NCI-H526 treated with DMSO at 0.1 percent for 48 hours (cell line): Measurements from ENCODE around the gene CSF1.

ENCODE experiments used
- DNase-seq: peaks from one replicate; lab custom pipeline; 2025; lab: John Stamatoyannopoulos, UW

The CSF1 gene

DNA sequence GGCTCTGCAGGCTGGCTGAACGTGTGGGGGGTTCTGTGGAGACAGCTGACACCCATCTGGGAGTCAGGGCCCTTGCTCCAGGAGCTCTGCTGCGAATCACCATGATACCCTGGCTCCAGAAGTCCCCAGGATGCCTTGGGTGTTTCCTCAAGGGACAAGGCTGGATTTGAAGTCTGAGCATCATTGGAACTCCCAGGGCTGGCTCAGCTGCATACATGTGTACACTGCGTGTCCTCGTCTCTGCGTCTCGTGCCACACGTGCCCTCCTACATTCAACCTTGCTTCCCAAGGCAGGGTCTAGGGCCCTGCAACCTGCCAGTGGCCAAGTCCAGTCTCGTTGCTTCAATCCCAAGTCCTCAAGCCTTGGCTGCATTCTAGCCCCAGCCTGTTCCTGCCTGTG, 11.7 kb downstream of the CSF1 start:
- DNase-seq = no peak

DNA sequence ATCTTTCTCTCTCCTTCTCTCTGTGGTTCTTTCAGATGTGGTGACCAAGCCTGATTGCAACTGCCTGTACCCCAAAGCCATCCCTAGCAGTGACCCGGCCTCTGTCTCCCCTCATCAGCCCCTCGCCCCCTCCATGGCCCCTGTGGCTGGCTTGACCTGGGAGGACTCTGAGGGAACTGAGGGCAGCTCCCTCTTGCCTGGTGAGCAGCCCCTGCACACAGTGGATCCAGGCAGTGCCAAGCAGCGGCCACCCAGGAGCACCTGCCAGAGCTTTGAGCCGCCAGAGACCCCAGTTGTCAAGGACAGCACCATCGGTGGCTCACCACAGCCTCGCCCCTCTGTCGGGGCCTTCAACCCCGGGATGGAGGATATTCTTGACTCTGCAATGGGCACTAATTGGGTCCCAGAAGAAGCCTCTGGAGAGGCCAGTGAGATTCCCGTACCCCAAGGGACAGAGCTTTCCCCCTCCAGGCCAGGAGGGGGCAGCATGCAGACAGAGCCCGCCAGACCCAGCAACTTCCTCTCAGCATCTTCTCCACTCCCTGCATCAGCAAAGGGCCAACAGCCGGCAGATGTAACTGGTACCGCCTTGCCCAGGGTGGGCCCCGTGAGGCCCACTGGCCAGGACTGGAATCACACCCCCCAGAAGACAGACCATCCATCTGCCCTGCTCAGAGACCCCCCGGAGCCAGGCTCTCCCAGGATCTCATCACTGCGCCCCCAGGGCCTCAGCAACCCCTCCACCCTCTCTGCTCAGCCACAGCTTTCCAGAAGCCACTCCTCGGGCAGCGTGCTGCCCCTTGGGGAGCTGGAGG, 12.7 kb downstream of the CSF1 start:
- DNase-seq = no peak

DNA sequence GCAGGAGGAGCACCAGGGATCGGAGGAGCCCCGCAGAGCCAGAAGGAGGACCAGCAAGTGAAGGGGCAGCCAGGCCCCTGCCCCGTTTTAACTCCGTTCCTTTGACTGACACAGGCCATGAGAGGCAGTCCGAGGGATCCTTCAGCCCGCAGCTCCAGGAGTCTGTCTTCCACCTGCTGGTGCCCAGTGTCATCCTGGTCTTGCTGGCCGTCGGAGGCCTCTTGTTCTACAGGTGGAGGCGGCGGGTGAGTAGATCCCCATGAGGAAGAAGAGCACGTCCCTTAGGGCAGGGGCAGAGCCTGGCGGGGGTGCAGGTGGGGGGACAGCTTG, 13.3 kb downstream of the CSF1 start:
- no peak for DNase-seq

DNA sequence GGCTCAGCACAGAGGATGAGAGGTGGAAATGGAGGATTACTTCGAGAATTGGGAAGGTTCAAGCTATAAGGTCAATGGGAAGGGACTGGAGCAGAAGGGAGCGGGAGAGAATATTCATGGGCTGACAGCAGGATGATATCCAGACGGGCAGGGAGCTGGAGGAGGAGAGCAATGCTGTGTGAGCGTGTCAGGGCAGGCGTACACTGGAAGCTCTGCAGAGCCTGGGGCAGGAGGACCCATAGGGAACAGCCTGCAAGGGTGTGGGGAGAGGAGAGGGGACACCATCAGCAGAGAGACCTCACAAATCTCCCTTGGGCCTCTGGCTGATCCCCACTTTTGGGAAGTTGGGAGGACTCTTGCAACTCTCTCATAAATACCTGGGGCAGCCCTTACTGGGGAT, 13.7 kb downstream of the CSF1 start:
- DNase-seq = no peak

DNA sequence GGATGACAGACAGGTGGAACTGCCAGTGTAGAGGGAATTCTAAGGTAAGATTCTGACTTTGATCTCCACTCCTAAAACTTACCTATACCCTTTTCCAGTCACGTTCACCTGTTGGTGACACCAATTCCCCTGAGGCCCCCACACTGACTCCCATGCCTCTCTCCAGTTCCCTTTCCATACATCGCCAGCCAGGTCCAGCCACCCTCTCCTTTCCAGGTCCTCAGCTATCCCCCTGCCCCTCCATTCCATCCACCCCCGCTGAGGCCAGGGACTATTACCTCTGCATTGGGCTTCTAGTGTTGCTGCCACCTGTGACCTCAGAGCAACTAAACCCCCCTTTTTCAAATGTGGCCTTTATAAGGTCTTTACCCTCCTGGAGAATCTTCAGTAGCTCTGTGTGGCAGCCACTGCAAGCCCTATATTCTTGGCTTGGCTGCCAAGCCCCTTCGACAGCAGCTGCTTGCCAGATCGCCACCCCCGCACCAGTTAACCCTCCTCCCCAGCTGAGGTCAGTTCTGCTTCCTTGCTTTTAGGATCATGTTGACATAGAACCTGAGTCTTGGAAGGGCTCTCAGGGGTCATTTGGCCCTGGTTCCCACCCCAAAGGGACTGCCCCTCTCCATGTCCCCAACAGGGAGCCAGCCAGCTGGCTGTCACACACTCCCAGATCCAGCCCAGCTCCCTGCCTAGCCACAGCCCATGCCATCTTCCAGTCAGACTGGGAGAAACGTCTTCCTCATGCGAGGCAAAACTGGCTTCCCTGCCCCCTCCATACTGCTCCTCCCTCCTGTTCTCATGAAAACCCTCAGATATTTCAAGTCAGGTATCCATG, 14.7 kb downstream of the CSF1 start:
- DNase-seq = no peak

DNA sequence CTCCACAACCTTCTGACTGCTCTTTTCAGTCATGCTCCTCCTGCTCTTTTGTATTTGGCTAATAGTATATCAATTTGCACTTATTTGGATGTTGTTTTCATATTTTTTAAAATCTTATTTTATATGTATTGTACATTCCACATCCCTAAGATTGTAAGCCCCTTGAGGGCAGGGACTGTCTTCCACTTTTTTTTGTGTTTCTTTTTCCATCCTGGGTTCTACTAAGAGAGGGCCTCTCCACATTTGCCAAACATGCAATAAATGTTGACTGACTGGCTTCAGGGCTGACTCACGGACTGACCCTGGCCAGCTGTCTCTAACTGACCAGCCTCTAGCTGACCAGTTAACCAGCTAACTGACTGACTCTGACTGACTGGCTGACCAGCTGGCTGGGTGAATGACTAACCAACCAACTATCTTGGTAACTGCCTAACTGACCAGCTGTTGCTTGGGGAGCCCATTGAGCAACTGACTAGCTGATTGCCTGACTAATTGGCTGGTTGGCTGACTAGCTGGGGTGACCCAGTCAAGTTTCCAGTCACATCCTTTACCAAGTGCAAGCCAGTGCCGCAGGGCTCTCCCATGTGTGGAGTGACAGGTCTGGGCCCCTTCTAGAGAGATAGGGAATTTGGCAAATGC, 16.1 kb downstream of the CSF1 start:
- DNase-seq = no peak

DNA sequence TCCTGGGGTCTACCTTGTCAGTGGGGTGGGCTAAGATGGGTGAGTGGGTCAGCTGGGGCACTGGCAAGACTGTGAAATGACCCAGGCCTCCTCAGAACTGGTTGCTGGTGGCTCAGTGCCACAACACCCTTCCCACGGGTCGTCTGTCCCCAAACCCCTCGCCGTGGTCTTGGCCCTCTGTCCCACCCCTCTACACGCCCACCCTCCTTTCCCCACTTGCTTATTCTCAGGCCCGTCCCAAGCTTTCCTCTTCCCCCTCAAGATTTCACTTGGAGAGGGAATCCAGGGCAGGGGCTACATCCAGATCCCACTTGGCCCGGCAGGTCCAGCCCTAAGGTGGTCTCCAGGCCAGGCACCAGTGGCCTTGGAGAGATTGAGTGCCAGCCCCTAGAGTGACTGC, 16.7 kb downstream of the CSF1 start:
- DNase-seq = no peak

DNA sequence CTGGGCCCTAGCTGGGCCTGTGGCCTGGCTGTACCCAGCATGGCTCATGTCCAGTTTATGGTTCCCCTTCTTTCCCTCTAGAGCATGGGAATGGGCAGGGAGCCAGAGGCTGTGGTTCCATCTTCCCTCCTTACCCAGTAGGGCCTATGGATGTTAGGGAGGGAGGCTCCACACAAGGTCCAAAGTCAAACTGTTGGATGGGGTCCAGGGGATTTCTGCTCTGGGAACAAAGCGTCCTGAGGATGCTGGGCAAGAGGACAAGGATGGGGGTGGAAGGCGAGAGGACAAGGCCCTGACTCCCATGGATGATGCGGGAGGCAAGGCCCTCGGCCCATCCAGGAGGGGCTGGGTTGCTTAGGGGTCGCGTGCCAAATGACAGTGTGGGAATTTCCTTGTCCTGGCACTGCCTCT, 17.3 kb downstream of the CSF1 start:
- DNase-seq = no peak

DNA sequence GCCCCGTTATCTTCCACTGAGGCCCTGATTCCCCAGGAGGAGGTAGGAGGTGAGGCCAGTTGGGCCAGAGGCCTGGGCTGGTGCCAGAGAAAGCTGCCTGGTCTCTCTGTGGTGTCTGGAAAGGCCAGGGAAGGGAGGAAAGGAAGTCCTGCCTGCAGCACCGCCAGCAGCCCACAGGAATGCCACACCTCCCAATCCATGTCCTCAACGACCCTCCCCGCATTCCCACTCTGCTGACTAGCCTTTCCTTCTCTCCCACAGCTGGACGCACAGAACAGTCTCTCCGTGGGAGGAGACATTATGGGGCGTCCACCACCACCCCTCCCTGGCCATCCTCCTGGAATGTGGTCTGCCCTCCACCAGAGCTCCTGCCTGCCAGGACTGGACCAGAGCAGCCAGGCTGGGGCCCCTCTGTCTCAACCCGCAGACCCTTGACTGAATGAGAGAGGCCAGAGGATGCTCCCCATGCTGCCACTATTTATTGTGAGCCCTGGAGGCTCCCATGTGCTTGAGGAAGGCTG, 18.0 kb downstream of the CSF1 start:
- DNase-seq = no peak

DNA sequence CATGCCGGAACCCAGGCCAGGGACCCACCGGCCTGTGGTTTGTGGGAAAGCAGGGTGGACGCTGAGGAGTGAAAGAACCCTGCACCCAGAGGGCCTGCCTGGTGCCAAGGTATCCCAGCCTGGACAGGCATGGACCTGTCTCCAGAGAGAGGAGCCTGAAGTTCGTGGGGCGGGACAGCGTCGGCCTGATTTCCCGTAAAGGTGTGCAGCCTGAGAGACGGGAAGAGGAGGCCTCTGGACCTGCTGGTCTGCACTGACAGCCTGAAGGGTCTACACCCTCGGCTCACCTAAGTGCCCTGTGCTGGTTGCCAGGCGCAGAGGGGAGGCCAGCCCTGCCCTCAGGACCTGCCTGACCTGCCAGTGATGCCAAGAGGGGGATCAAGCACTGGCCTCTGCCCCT, 18.5 kb downstream of the CSF1 start:
- DNase-seq = no peak

DNA sequence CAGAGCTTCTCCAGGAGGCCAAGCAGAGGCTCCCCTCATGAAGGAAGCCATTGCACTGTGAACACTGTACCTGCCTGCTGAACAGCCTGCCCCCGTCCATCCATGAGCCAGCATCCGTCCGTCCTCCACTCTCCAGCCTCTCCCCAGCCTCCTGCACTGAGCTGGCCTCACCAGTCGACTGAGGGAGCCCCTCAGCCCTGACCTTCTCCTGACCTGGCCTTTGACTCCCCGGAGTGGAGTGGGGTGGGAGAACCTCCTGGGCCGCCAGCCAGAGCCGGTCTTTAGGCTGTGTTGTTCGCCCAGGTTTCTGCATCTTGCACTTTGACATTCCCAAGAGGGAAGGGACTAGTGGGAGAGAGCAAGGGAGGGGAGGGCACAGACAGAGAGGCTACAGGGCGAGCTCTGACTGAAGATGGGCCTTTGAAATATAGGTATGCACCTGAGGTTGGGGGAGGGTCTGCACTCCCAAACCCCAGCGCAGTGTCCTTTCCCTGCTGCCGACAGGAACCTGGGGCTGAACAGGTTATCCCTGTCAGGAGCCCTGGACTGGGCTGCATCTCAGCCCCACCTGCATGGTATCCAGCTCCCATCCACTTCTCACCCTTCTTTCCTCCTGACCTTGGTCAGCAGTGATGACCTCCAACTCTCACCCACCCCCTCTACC, 19.1 kb downstream of the CSF1 start:
- DNase-seq = no peak

DNA sequence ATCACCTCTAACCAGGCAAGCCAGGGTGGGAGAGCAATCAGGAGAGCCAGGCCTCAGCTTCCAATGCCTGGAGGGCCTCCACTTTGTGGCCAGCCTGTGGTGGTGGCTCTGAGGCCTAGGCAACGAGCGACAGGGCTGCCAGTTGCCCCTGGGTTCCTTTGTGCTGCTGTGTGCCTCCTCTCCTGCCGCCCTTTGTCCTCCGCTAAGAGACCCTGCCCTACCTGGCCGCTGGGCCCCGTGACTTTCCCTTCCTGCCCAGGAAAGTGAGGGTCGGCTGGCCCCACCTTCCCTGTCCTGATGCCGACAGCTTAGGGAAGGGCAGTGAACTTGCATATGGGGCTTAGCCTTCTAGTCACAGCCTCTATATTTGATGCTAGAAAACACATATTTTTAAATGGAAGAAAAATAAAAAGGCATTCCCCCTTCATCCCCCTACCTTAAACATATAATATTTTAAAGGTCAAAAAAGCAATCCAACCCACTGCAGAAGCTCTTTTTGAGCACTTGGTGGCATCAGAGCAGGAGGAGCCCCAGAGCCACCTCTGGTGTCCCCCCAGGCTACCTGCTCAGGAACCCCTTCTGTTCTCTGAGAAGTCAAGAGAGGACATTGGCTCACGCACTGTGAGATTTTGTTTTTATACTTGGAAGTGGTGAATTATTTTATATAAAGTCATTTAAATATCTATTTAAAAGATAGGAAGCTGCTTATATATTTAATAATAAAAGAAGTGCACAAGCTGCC, 19.8 kb downstream of the CSF1 start:
- no peak for DNase-seq

DNA sequence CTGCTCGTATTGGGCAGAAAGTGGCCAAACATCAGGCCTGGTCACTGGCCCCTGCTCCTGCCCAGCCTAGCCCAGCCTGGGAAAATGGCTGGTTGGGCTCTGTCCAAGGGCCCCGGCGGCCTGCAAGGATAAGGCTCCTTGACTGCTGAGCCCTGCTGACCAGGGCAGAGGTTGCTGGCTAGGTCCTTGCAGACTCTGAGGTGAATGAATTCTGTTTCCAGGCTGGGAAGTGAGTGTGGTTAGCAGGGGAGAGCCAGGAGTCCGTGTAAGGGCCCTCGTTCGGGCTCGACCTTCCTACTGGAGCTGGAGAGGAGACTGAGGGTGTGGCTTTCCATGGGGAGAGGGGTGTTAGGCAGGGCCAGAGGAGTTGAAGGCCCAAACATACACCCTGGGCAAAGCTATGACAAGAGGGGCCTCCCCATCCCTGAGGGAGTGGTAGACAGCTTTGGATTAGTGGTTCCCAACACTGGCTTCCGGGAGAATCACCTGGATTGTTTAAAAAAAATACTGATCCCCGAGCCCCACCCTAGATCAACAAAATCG, 20.6 kb downstream of the CSF1 start:
- no peak for DNase-seq

DNA sequence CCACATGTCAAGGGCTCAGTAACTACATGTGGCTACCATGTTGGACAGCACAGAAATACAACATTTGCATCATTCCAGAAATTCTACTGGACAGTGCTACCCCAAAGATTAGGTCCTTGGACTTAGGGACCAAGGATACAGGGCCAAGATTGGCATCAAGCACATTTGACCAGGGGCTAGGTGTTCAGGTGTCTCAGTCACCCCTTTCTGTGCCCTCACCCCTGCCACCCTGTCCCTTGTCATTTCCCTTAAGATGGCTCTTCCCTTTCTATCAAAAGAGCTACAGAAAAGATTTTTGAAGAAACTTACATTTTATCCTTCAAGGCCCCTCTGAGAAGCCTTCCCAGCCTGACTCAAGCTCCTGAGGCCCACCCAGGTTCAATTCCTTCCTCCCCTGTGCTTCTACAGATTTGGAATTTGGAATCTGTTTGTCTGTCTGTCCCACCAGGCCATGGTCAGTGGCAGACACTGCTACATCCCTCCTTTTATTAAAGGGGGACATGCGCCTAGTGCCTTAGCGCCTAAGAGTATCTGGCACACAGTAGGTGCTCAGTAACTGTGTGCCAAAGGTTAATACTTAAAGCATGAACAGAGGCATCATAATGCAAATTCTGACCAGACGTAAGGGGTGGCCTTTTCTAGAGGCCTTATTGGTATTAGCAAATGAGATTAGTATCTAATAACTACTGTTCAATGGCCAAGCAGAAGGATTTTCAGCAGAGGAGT, 21.4 kb downstream of the CSF1 start:
- DNase-seq = no peak

DNA sequence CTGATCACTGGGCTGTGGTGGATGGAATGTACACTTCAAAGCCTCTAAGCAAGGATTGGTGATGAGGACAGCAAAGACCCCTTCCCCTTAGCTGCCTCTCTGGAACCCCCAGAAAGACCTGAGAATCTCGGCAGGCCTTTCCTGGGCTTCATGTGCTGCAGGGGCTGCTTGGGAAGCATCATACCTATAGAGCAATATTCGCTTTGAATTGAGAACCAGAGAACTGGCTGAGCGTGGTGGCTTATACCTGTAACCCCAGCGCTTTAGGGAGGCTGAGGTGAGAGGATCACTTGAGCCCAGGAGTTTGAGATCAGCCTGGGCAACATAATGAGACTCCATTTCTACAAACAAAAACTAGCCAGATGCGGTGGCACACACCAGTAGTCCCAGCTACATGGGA, 22.0 kb downstream of the CSF1 start:
- no peak for DNase-seq

DNA sequence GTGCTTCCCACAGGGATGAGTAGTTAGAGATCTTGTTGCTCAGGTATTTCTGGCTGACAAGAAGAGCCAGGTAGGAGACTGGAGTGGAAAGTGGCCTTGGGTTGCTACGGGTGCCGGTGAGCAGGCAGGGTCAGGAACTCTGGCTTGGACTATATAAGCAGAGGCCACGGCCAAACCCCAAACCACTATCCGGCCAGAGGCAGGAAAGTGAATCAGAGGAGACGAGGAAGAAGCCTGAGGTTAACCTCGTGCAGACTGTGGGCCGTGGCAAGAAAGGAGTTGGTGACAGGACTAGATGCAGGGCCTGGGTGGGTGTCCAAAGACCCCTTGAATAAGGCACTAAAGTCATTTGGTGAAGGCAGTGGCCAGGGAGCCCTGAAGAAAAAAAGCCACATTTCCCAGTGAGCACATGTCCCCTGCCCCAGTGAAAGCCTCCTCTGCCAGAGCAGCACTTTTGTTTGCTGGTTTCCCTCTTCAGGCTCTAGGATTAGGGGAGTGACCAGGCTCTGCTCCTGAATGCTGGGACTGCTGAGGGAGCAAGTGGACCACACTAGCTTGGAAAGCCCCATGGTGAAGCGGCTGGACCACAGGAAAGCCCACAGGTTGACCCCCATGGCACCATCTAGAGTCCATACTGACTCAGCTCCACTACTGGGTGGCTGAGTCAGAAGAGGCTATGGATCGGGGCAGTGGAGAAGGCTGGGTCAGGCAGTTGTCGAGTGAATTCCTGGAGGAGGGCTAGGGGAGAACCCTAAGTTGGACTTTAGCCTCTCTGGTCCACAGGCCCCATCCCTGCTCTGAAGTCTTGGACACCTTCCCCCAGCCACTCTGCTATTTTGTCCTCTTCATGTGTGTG, 23.4 kb downstream of the CSF1 start:
- no peak for DNase-seq

DNA sequence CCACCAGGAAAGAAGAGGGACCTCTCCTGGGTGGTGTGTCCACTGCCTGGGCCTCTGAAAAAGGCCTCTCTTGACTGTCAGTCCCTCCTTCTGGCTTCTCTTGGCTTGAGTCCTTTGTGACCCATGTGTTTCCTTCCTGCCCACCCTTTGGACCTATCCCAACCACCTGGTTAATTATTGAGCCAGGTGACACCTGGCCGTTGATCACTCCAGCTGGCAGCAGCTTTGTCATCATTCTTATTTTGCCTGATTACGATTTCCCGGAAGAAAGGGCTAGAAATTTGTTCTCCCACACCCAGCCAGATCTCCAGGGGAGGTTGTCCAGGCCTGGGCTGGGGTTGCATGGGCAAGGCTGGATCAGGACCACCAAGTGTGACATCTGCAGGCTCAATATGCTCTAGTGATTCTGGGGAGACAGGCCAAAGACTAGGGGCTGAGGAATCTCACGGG, 24.8 kb downstream of the CSF1 start:
- DNase-seq = no peak

DNA sequence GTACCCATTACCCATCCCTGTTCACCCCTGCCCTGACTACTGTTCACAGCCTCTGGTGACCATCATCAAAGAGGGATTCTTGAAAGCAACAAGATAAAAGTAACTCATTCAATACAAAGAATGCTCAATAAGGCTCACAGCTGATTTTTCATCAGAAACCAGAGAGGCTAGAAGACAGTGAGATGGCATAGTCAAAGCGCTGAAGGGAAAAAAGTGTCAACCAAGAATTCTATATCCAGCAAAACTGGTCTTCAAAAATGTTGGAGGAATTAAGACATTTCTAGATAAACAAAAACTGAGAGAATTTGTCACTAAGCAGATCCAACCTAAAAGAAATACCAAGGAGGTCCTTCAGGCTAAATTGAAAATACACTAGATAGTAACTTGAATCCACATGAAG, 27.1 kb downstream of the CSF1 start:
- no peak for DNase-seq

DNA sequence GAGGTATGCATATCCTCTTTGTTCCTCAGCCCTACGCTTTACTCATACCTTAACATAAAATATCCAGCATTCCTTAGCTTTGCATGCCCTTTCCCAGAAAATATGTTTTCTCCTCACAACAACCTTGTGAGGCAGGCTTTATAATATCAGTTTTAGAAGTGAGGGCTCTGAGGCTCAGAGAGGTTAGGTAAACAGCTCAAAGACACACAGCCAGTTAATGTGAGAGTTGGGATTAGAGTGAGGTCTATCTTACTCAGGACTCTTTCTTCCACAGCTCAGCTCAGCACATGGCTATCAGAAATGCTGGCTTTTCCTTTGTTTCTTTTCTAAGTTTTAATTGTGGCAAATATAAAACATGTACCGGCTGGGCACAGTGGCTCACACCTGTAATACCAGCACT, 27.9 kb downstream of the CSF1 start:
- no peak for DNase-seq

DNA sequence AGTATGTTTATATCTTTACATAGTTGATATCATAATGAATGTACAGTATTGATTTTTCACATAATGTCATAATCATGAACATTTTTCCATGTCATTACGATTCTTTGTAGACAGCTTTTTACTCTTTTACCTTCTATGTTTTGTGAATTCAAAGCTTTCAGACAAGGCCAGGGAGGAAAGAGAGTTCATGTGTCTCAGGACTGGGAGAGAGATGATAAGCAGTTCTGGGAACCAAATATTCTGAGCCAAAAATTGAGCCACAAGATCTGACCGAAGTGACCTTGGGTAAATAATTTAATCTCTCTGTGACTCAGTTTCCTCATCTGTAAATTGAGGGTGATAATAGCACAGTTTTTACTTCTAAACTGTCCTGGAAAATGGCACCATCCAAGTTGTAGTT, 31.8 kb downstream of the CSF1 start:
- DNase-seq = no peak
